NCI-H748 treated with DMSO at 0.1 percent for 48 hours (cell line): ENCODE data around the gene ZNF154.
A peak's percentile ranks its signal among the peaks of the same experiment; 100 is the strongest.
"Not testable (repeated sequence)": the region's sequence is repeated elsewhere in the genome, so short reads cannot be mapped to it uniquely, and the experiment has no call there.

ENCODE experiments used
- DNase-seq: peaks from one replicate; lab custom pipeline; 2025; lab: John Stamatoyannopoulos, UW

ZNF154 gene

DNA sequence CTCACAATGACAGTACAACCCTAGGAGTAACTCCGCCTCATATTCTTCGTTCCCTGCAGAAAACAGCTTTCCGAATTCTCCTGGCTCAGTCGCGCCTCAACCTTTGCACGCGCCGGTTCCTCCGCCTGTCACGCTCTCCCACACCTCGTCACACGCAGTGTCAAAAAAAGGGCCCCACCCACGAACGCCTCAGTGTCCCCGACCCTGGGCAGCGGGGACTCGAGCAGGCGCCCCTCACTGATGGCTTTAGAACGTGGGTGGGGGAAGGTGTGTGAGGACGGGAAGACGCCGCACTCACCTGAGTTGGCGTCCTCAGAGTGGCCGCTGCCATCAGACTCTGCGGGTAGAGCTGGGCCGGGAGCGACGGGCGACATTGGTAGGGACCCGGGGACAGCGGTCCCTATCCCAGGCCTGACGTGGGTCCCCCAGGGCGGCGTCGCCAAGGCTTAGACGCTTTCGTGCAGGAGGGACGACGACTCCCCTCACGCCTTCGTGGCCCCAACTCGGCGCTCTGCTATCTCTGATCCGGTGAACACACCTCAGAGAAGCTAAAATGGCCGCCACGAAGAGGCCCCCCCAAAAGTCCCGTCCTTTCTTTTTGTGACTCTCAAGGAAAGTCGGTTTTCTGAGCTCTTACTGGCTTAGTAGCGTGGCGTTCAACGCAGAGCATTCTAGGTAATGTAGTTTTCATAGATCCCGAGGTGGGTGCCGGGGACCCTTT lies at the start of gene ZNF154:
ZNF154 (minus strand) TSS at position 564 of the 721 bp plus-strand sequence; CDS start at position 331, 233 bp downstream.
- peak; percentile 56 for DNase-seq

DNA sequence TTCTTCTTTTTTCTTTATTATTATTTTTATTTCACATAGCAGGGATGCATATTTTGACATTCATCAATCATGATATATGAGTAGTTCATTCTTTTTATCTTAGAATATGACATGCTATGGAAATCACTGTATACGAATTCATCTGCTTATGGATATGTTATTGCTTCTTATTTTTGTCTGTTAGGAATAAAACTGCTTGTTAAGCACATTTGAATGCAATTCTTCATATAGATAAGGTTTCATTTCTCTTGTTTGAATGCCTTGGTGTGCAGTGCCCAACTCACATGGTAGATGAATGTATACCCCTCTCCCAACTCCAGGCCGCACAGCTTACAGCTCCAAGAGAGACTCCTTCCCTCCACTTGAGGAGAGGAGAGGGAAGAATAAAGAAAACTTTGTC lies 48.9 kb upstream of the ZNF154 start:
- no peak for DNase-seq

DNA sequence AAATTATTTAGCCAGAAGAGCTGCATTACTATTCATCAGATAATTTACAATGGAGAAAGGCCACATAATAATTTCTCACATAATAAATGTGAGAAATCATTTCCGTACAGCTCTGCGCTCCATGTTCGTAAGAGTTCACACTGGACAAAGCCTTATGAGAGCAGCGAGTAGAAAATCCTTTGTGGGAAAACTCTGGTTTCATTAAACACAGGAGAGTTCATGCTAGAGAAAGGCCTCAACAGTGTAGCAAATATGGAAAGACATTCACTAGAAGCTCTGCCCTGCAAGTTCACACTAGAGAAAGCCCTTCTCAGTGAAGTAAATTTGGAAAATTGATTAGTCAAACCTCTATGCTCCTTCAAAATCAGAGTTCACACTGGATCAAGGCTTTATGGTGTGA lies 46.0 kb upstream of the ZNF154 start:
- no peak for DNase-seq

DNA sequence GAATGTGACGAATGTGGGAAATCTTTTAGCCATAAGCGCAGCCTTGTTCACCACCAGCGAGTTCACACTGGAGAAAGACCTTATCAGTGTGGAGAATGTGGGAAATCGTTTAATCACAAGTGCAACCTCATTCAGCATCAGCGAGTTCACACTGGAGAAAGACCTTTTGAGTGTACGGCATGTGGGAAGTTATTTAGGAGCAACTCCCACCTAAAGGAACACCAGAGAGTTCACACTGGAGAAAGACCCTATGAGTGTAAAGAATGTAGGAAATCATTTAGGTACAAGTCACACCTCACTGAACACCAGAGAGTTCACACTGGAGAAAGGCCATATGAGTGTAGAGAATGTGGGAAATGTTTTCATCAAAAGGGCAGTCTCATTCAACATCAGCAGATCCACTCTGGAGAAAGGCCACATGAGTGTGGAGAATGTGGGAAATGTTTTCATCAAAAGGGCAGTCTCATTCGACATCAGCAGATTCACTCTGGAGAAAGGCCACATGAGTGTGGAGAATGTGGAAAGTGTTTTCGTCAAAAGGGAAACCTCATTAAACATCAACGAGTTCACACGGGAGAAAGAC lies 45.2 kb upstream of the ZNF154 start:
- DNase-seq = no peak

DNA sequence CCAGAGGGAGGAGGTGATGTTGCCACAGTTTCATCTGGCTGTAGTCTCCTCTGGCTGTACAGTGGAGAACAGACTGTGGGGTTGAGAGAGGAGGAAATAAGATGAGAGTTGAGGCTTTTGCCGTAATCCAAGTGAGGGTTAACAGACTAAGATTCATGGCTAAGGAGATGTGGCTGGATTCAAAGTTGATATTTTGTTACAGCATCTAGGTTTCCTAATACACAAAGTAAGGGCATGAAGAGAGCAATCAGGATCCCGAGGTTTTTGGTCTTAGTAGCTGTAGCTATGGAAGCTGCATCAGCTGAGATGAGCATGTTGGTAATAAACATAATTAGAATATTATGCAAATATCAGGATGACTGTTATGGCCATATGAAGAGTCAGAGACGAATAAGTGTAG lies 39.0 kb upstream of the ZNF154 start:
- DNase-seq = no peak

DNA sequence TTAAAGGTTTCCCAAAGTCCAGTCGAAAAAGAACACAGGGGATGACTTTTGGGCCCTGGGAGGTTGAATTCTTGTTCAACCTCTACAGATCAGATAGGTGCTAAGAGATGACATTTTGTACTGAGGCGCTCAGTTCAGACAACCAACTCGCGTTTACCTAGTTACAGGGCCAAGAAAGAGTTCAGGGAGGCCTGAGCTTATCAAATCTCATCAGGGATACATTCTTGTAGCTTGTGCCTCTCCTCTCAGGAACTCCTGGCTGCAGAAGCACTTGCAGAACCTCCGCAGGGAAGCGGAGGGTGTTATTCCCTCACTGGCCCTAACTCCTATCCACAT lies 38.4 kb upstream of the ZNF154 start:
- DNase-seq = no peak

DNA sequence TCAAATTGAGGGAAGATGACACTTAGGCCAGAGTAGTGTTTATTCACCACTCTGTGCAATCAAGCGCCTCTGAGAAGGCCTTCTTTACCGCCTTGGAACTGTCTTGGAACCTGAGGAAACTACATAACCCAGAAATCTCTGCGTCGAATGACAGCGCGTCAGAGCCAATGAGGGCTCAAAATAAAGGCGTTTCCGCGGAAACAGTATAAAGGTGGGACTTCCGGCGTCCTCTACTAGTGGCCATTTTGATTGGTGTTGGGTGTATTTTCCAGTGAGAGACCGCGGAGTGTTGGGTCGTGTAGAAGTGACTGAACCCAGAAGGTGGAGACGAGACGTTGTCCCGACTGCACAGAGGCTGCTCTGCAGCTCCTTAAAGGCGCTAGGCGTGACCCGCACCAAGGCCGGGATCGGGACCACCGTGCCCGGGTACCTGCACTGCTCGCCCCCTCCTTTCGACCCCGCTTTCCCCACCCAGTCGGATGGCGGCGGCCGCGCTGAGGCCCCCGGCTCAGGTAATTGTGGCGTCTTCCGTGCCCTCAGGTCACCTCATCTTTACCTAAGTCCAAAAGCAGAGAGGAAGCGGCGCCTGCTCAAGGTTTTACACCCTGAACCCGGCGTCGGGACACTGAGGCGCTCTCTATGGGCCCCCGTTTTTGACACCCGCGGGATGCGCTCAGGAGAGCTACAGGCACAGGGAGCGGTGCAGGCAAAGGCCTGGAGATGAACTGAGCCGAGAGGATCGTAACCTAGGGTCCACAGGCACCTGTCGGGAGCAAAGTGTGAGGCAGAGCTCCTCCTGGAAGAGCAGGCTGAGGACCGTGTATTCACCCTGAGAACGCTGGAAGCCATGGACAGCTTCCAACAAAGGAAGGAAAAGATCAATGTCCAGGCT lies 37.8 kb upstream of the ZNF154 start, which contains the start of gene ZNF776:
ZNF776 (plus strand) TSS at position 236 of the 892 bp plus-strand sequence; CDS start at position 480, 244 bp downstream.
- peak; percentile 93 for DNase-seq

DNA sequence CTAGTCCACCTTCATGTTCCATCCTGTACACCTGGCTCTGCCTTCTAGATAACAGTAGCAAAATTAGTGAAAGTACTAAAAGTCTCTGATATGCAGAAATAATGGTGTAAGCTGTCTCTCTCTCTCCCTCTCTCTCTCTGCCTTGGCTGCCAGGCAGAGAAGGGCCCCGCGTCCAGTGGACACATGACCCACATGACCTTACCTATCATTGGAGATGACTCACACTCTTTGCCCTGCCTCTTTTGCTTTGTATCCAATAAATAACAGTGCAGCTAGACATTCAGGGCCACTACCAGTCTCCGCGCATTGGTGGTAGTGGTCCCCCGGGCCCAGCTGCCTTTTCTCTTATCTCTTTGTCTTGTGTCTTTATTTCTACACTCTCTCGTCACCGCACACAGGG lies 29.8 kb upstream of the ZNF154 start:
- not testable (repeated sequence) for DNase-seq

DNA sequence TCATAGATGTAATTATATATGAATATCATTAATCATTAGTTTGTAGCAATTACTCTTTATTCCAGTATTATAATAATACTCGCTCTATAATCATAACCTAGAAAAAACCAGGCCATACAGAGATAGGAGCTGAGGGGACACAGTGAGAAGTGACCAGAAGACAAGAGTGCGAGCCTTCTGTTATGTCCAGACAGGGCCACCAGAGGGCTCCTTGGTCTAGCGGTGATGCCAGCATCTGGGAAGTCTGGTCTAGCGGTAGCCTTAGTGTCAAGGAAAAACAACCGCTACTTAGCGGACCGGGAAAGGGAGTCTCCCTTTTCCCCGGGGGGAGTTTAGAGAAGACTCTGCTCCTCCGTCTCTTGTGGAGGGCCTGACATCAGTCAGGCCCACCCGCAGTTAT lies 29.3 kb upstream of the ZNF154 start:
- DNase-seq = not testable (repeated sequence)

DNA sequence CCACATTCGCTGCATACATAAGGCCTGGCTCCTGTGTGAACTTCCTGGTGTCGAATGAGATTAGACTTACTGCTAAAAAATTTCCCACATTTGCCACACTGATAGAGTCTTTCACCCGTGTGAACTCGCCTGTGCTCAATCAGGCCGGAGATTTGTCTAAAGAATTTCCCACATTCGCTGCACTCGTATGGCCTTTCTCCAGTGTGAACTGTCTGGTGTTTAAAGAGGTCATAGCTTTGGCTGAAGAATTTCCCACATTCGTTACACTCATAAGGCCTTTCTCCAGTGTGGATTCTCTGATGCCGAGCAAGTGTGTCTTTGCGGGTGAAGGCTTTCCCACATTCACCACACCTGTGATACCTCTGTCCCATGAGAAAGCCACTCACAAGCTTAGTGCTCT lies 11.9 kb upstream of the ZNF154 start:
- no peak for DNase-seq

DNA sequence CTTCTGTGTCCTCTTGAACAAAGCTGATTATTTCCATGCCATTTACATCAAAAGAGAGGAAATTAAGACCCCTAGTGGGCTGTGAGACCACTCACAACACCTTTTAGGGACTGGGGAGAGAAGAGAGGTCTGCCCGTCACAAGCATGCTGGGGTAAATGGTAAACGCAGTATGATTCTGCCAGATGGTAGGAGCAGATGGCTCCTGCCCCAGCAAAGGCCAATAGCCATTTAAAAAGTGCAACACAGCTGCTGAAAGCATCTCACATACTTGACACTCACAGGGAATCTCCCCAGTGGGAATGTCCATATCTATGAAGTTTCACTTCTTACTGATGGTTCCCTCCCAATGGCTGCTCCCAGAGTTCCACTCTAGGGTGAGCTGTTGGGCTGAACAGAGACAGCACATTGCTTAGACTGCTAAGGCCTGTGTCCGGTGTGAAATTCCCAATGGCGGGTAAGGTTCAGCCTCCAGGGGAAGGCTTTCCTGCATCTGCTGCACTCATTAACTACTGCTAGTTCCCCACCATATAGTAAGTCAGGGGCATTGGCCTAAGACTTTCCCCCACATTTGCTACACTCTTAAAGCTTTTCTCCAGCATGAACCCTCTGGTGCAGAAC lies 11.0 kb upstream of the ZNF154 start:
- no peak for DNase-seq

DNA sequence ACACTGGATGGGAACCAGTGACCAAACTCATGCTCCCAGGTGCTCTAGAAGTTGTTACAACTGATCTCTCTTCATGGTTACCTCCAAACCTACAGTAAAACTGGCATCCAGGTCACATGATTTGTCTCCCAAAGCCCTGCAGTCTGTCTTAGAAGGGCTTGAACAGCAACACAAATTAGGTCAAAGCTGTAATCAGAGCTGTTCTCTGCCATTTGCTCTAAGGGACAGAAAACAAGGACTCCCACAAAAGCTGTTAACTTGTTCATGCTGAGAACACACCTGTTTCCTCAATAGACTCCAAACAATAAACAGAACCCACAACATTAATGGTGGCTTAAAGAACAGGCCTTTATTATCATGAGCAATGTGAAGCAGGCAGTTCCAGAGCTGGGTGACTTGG lies 10.4 kb upstream of the ZNF154 start:
- no peak for DNase-seq

DNA sequence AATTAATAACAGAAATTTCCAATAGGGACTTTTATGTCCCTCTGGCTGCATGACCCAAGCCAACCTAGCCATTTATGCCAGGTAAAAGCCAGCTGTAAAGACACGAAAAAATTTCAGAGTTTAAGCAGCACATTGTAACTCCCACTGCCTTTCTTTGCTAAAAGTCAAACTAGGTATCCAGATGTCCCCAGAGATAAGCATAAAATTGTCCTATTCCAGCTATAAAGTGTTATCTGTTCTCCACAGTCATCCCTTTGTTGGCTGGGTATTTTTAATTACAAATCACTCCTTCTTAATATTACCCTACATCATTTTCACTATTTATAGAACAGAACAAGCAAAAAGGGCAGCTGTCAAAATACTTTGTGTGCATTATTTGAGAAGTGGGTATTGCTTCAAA lies 3.2 kb upstream of the ZNF154 start:
- no peak for DNase-seq

DNA sequence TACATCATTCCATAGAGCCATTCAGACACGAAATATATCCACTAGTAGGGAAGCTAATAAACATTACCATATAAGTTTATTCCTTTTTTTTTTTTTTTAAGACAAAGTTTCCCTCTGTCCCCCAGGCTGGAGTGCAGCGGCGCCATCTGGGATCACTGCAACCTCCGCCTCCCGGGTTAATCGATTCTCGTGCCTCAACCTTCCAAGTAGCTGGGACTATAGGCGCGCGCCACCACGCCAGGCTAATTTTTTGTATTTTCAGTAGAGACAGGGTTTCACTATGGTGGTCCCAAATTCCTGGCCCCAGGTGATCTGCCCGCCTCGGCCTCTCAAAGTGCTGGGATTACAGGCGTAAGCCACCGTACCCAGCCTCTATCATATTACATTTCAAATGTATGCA lies 612 bp upstream of the ZNF154 start:
- DNase-seq = no peak

DNA sequence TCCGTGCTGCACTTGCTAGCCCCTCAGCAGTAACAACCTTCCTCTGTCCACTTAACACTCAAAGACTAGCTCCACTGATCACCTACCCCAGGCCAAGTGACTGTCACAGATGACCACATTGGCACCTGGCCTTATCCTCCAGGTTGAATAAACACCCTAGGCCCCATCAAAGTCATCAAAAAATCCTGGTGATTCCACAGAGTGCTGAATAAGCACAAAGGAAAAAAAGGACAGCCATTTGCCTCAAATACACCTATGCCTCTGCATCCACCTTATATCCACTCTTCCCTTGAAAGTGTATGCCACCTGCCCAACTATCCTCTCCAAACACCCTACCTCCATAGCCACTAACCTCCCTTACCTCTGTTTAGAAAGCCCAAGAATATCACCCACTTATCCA lies 2.7 kb downstream of the ZNF154 start:
- no peak for DNase-seq

DNA sequence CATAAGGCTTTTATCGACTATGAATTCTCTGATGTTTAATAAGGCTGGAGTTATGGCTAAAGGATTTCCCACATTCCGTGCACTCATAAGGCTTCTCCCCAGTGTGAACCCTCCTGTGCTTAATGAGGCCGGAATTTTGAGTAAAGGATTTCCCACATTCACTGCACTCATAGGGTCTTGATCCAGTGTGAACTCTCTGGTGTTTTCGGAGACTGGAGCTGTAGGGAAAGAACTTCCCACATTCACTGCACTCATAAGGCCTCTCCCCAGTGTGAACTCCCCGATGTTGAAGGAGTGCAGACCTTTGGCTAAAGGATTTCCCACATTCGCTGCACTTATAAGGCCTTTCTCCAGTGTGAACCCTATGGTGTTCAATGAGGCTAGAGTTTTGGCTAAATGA lies 7.4 kb downstream of the ZNF154 start:
- DNase-seq = no peak

DNA sequence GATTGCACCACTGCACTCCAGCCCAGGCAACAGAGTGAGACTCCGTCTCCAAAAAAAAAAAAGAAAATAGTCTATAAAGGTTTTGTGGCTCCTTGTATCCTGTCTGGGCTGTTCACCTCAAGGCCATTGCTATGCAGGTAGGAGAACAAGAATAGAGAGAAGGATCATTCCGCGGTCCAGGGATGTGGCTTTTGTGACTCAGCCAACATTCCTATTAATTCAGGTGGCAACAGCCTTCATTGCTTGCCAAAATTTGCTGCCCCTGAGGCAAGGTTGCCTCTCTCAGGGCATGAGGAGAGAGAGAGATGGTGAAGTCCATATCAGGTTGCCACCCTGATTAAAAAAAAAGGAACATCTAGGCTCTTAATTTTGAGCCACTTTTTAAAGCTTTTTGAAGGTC lies 19.3 kb downstream of the ZNF154 start:
- DNase-seq = no peak

DNA sequence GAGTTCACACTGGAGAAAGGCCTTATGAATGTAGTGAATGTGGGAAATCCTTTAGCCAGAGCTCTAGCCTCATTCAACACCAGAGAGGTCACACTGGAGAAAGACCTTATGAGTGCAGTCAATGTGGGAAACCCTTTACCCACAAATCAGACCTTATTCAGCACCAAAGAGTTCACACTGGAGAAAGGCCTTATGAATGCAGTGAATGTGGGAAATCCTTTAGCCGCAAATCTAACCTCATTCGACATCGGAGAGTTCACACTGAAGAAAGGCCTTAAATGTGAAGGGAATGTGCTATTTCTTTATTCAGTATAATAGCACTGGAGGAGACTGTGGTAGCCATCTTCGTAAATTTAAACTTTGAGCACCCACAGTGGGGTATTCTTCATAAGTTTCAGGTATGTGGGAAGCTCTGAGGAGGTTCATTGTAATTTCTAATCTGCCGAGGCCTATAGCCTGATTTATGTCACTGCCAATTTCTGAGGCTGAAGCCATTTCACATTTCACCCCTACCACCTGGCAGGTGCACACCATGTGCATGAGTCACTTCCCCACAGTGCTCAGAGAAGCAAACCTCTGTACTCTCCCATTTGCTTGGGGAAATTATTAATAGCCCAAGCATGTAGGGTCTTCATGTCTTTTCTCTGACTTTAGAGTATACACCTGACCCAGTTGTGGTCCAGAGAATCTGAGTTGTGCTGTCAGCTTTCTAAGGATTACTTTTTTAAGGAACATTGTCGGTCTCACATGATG lies 20.8 kb downstream of the ZNF154 start:
- DNase-seq = no peak

DNA sequence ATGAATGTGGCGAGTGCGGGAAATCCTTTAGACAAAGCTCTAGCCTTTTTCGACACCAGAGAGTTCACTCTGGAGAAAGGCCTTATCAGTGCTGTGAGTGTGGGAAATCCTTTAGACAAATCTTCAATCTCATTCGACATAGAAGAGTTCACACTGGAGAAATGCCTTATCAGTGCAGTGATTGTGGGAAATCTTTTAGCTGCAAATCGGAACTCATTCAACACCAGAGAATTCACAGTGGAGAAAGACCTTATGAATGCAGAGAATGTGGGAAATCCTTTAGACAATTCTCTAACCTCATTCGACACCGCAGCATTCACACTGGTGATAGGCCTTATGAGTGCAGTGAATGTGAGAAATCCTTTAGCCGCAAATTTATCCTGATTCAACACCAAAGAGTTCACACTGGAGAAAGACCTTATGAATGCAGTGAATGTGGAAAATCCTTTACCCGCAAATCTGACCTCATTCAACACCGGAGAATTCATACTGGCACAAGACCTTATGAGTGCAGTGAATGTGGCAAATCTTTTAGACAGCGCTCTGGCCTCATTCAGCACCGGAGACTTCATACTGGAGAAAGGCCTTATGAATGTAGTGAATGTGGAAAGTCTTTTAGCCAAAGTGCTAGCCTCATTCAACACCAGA lies 21.5 kb downstream of the ZNF154 start:
- DNase-seq = no peak

DNA sequence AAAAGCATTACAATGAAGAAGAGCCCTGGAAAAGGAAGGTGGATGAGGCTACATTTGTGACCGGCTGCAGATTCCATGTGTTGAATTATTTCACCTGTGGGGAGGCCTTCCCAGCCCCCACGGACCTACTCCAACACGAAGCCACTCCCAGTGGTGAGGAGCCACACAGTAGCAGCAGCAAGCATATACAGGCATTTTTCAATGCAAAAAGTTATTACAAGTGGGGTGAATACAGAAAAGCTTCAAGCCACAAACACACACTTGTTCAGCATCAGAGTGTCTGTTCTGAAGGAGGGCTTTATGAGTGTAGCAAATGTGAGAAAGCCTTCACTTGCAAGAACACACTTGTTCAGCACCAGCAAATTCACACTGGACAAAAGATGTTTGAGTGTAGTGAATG lies 22.3 kb downstream of the ZNF154 start:
- no peak for DNase-seq

DNA sequence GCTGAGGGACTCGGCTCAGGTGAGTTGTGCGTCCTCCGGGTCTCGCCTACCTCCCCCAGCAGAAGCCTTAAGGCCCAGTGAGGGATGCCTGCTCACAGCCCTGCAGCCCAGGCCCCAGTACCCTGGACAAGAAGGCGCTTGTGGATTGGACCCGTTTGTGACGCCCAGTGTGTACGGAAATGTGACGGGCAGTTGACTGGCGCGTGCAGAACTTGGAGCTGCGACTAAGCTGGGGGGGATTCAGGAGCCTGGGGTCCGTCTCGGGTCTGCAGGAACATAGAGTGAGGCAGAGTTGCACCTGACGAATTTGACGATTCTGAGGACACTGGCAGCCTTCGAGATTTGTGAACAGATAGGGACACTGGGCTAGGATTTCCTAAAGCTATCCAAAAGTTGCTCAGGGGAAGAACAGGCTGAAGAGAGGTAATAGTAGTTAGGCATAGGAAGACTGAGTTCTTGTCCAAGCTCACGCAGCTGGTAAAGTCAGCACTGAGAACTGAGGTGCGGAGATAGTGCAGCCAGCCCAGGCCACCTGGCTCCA lies 26.7 kb downstream of the ZNF154 start:
- no peak for DNase-seq
